H9 (cell line): ENCODE data around the gene SPATS2. TPM values are rescaled to one million over a fixed set of nuclear protein-coding genes. Genes with fewer than 3 reads are reported as not detected.

ENCODE experiments used
- DNase-seq: peaks from one replicate; pipeline ENCODE4 v3.0.0-alpha.2; 2017
- H2AFZ ChIP-seq: one replicate; pipeline ENCODE4 v1.6.1; 2013; ENCODE audit warnings: mild to moderate bottlenecking, low read length, control low read depth, moderate library complexity
- H2AK5ac ChIP-seq: 2 replicates; pipeline ENCODE4 v1.6.1; 2013; ENCODE audit warnings: low read length, control low read depth, mixed read lengths; ENCODE audit not compliant: insufficient read length
- H2BK120ac ChIP-seq: one replicate; pipeline ENCODE4 v1.6.1; 2013; ENCODE audit warnings: low read depth, mild to moderate bottlenecking, low read length, control low read depth, inconsistent platforms; ENCODE audit not compliant: poor library complexity, severe bottlenecking
- H2BK12ac ChIP-seq: 2 replicates; pipeline ENCODE4 v1.6.1; 2013; ENCODE audit warnings: low read length, control low read depth, mixed read lengths, low read depth; ENCODE audit not compliant: insufficient read length
- H2BK15ac ChIP-seq: 2 replicates; pipeline ENCODE4 v1.6.1; 2013; ENCODE audit warnings: low read depth, low read length, control low read depth
- H2BK20ac ChIP-seq: one replicate; pipeline ENCODE4 v1.6.1; 2013; ENCODE audit warnings: low read depth, mild to moderate bottlenecking, low read length, control low read depth, inconsistent platforms; ENCODE audit not compliant: poor library complexity, severe bottlenecking
- H2BK5ac ChIP-seq: 2 replicates; pipeline ENCODE4 v1.6.1; 2013; ENCODE audit warnings: low read length, control low read depth, mixed read lengths; ENCODE audit not compliant: insufficient read length
- H3K14ac ChIP-seq: 2 replicates; pipeline ENCODE4 v1.6.1; 2013; ENCODE audit warnings: low read length, control low read depth; ENCODE audit not compliant: insufficient read depth
- H3K18ac ChIP-seq: 2 replicates; pipeline ENCODE4 v1.6.1; 2013; ENCODE audit warnings: low read depth, mild to moderate bottlenecking, mixed read lengths, low read length, control low read depth; ENCODE audit not compliant: insufficient read length
- H3K23ac ChIP-seq: 2 replicates; pipeline ENCODE4 v1.6.1; 2013; ENCODE audit warnings: low read length, control low read depth, mixed read lengths, low read depth; ENCODE audit not compliant: insufficient read length
- H3K23me2 ChIP-seq: 2 replicates; pipeline ENCODE4 v1.6.1; 2013; ENCODE audit warnings: low read depth, mild to moderate bottlenecking, mixed read lengths, low read length, control low read depth; ENCODE audit not compliant: insufficient read length, poor library complexity, severe bottlenecking
- H3K27ac ChIP-seq: 2 replicates; pipeline ENCODE4 v1.5.1; 2013; ENCODE audit warnings: low read length, control low read depth, mixed read lengths, low read depth; ENCODE audit not compliant: insufficient read length
- H3K27me3 ChIP-seq: 2 replicates; pipeline ENCODE4 v1.6.1; 2013; ENCODE audit warnings: low read length, control low read depth, inconsistent platforms; ENCODE audit not compliant: insufficient read depth
- H3K4ac ChIP-seq: 2 replicates; pipeline ENCODE4 v1.6.1; 2013; ENCODE audit warnings: low read depth, mild to moderate bottlenecking, control low read depth, inconsistent platforms, low read length, moderate library complexity
- H3K4me1 ChIP-seq: 2 replicates; pipeline ENCODE4 v1.6.1; 2013; ENCODE audit warnings: low read length, control low read depth, inconsistent platforms; ENCODE audit not compliant: insufficient read depth
- H3K4me2 ChIP-seq: 2 replicates; pipeline ENCODE4 v1.6.1; 2013; ENCODE audit warnings: low read length, control low read depth, mixed read lengths; ENCODE audit not compliant: insufficient read length, insufficient read depth
- H3K56ac ChIP-seq: 2 replicates; pipeline ENCODE4 v1.6.1; 2013; ENCODE audit warnings: low read depth, mild to moderate bottlenecking, mixed read lengths, low read length, control low read depth; ENCODE audit not compliant: insufficient read length
- H3K79me1 ChIP-seq: 2 replicates; pipeline ENCODE4 v1.6.1; 2013; ENCODE audit warnings: low read depth, mild to moderate bottlenecking, moderate library complexity, low read length, control low read depth, inconsistent platforms; ENCODE audit not compliant: insufficient read depth, poor library complexity, severe bottlenecking
- H3K79me2 ChIP-seq: 2 replicates; pipeline ENCODE4 v1.6.1; 2013; ENCODE audit warnings: low read length, control low read depth, inconsistent platforms; ENCODE audit not compliant: insufficient read depth
- H3K9ac ChIP-seq: 2 replicates; pipeline ENCODE4 v1.6.1; 2013; ENCODE audit warnings: low read length, control low read depth, mixed read lengths; ENCODE audit not compliant: insufficient read length; ENCODE audit errors: extremely low read depth
- H3K9me3 ChIP-seq: one replicate; pipeline ENCODE4 v1.6.1; 2013; ENCODE audit warnings: low read depth, low read length, inconsistent platforms; ENCODE audit not compliant: control insufficient read depth
- H3T11ph ChIP-seq: one replicate; pipeline ENCODE4 v1.6.1; 2013; ENCODE audit warnings: mild to moderate bottlenecking, low read length, control low read depth, inconsistent platforms
- H4K20me1 ChIP-seq: one replicate; pipeline ENCODE4 v1.6.1; 2013; ENCODE audit not compliant: control insufficient read depth, insufficient read length, insufficient read depth
- H4K5ac ChIP-seq: 2 replicates; pipeline ENCODE4 v1.6.1; 2013; ENCODE audit warnings: low read depth, mild to moderate bottlenecking, mixed read lengths, low read length, control low read depth; ENCODE audit not compliant: insufficient read length
- H4K8ac ChIP-seq: replicated peaks from 2 replicates; pipeline ENCODE4 v1.6.1; 2013; ENCODE audit warnings: low read length, control low read depth, mixed read lengths, low read depth; ENCODE audit not compliant: insufficient read length
- H4K91ac ChIP-seq: 2 replicates; pipeline ENCODE4 v1.6.1; 2013; ENCODE audit warnings: low read depth, mild to moderate bottlenecking, moderate library complexity, mixed read lengths, low read length, control low read depth; ENCODE audit not compliant: insufficient read length
- H3K27ac Mint-ChIP-seq, 3 experiments: 2 replicates in 2 of 3; 3 replicates in 1 of 3; pipeline ENCODE4 v1.8.0; 2020 to 2021; ENCODE audit warnings: mixed read lengths in 3 of 3, mild to moderate bottlenecking in 1 of 3, moderate library complexity in 1 of 3
- H3K27me3 Mint-ChIP-seq: 2 replicates; pipeline ENCODE4 v1.8.0; 2021; ENCODE audit warnings: low read depth, mild to moderate bottlenecking, moderate library complexity, mixed read lengths
- H3K36me3 Mint-ChIP-seq, 3 experiments: 2 replicates in 2 of 3; 3 replicates in 1 of 3; pipeline ENCODE4 v1.8.0; 2020 to 2021; ENCODE audit warnings: low read depth in 3 of 3, mixed read lengths in 3 of 3; ENCODE audit not compliant: insufficient read depth in 1 of 3
- H3K4me1 Mint-ChIP-seq, 2 experiments: 2 replicates each; pipeline ENCODE4 v1.8.0; 2020; ENCODE audit warnings: mixed read lengths in 2 of 2
- H3K4me3 Mint-ChIP-seq, 2 experiments: 2 replicates in 1 of 2; 3 replicates in 1 of 2; pipeline ENCODE4 v1.8.0; 2020 to 2021; ENCODE audit warnings: mild to moderate bottlenecking in 2 of 2, mixed read lengths in 2 of 2, moderate library complexity in 1 of 2
- H3K9me3 Mint-ChIP-seq, 2 experiments: 2 replicates in 1 of 2; 3 replicates in 1 of 2; pipeline ENCODE4 v1.8.0; 2020; ENCODE audit warnings: mild to moderate bottlenecking in 2 of 2, mixed read lengths in 2 of 2, moderate library complexity in 1 of 2
- WGBS: extraction: QIAGEN DNeasy Blood & Tissue Kit; methylation state at CpG from one replicate; pipeline ENCODE4 v1.1.7; 2013; ENCODE audit warnings: missing lambda C conversion rate, low lambda C conversion rate, mixed read lengths; ENCODE audit not compliant: insufficient read length; ENCODE audit errors: extremely low coverage; 5-methylcytosine and 5-hydroxymethylcytosine counted together
- total RNA-seq: library from RNA; stranded (reverse); gene quantifications from 2 replicates; pipeline ENCODE4 v1.2.1, GENCODE V29; 2021
- TF ChIP-seq, protein P1 (sequence below): fragments of 200-600 bp; sonication (generic); conservative IDR thresholded peaks from 3 replicates; pipeline ENCODE4 v1.8.0; 2021; ENCODE audit warnings: antibody characterized with exemption, mild to moderate bottlenecking

SPATS2 gene
- total RNA-seq, 1 experiment from 2014 or later: 17.1 TPM

DNA sequence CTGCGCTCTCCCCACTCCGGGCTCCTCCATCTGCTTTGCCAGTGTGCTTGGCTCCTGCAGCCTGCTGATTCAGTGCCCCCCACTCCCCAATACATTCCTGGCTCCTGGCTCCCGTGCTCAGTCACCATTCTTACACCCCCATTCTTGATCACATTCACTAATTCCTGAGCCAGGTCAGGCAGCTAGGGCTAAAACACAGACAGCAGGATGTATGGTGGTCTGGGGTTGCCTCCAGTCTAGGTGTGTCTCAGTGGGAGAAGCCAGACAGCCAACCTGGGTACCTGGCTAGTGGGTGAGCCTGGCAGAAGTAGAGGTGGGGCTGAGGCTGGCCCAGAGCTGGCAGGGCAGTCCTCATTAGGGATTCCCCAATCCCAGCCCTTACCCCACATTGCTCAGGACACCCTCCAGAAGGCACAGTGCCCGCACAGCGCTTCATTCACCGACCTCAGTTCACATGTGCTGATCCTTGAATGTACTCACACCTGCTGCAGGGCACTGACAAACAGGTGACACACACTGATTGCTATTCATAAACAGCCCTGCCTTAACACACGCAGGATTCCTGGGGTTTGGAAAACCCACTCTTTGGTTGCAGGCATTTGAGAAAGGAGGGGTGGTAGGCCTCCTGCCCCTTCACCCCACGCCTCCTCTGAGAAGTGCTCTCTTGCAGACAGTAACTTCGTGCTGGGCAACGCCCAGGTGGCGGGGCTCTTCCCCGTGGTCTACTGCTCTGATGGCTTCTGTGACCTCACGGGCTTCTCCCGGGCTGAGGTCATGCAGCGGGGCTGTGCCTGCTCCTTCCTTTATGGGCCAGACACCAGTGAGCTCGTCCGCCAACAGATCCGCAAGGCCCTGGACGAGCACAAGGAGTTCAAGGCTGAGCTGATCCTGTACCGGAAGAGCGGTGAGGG is 173.2 kb downstream of the SPATS2 start:
- Histone ChIP-seq H3K23me2 (peaks cover 14% of the 10 kb centered on the region), H2BK15ac (no peak overlapping the region), H2AK5ac (no peak overlapping the region), H3K14ac (no peak overlapping the region), H3K56ac (no peak overlapping the region), H4K8ac (no peak overlapping the region), H3K27me3 (peaks cover 67% of the 10 kb centered on the region), H3K18ac (no peak overlapping the region), H3K4ac (no peak overlapping the region), H2AFZ (no peak overlapping the region), H2BK120ac (no peak overlapping the region), H4K20me1 (no peaks in the 10 kb centered on the region), H3K27ac (no peak overlapping the region), H2BK20ac (no peak overlapping the region), H2BK12ac (no peak overlapping the region), H3K9ac (no peak overlapping the region), H3K4me2 (no peak overlapping the region), H2BK5ac (no peak overlapping the region), H4K5ac (no peak overlapping the region), H4K91ac (no peak overlapping the region), H3K23ac (no peak overlapping the region), H3K9me3 (no peaks in the 10 kb centered on the region), H3T11ph (no peak overlapping the region), H3K4me1 (no peaks in the 10 kb centered on the region; the same call in 1 of the 2 replicates), H3K79me1 (no peaks in the 10 kb centered on the region), H3K79me2 (no peaks in the 10 kb centered on the region)
- Mint-ChIP-seq H3K36me3 (no peaks in the 10 kb centered on the region), H3K4me3 (peak overlapping the region in 1 of 2 experiments; percentile 60; a peak in 2 of 5 replicates), H3K9me3 (no peaks in the 10 kb centered on the region; a peak in 1 of 5 replicates), H3K27me3 (peaks cover 96% of the 10 kb centered on the region), H3K4me1 (peaks cover 20 to 38% of the 10 kb centered on the region in 2 experiments), H3K27ac (no peak overlapping the region)
- no CpG with 5 or more reads among the region's 21 CpGs for WGBS
- DNase-seq: no peak
- TF ChIP-seq, protein P1, sequence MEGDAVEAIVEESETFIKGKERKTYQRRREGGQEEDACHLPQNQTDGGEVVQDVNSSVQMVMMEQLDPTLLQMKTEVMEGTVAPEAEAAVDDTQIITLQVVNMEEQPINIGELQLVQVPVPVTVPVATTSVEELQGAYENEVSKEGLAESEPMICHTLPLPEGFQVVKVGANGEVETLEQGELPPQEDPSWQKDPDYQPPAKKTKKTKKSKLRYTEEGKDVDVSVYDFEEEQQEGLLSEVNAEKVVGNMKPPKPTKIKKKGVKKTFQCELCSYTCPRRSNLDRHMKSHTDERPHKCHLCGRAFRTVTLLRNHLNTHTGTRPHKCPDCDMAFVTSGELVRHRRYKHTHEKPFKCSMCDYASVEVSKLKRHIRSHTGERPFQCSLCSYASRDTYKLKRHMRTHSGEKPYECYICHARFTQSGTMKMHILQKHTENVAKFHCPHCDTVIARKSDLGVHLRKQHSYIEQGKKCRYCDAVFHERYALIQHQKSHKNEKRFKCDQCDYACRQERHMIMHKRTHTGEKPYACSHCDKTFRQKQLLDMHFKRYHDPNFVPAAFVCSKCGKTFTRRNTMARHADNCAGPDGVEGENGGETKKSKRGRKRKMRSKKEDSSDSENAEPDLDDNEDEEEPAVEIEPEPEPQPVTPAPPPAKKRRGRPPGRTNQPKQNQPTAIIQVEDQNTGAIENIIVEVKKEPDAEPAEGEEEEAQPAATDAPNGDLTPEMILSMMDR: no peak
